Stimulated activated CD4-positive, alpha-beta T cell treated with anti-CD3 and anti-CD28 coated beads, Interleukin-4, amount 100 ng/mL, for 1 hour (primary cell): Measurements from ENCODE around the gene TRIM74.
"Not testable (repeated sequence)": the region's sequence is repeated elsewhere in the genome, so short reads cannot be mapped to it uniquely, and the experiment has no call there.

Source experiments
- DNase-seq: peaks from one replicate; pipeline ENCODE4 v3.0.0-alpha.2; 2020

Gene TRIM74

DNA sequence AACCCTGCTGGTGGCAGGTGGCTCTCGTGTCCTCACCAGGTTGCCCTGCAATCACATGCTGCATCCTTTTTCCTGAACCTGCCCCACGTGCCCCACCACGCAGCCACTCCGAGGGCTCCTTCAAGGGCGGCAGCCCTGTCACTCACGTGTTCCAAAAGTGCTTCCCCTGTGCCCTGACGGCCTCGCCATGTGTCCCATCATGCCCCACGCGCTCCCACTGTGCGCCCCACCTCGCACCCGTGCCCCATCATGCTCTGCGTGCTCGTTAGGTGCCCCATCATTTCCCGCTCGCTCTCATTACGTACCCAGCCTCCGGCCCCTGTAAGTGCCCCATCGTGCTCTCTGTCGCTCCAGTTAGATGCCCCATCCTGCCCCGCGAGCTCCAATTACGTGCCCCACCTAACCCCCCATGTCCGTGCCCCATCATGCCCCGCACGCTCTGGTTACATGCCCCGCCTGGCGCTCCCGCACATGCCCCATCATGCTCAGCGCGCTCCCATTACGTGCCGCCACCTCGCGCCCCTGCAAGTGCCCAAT is at the start of gene TRIM74:
TSS of gene TRIM74 (minus strand) at position 487 of the 537 bp plus-strand sequence. CDS start 3,309 bp downstream, outside the sequence.
- not testable (repeated sequence) for DNase-seq

DNA sequence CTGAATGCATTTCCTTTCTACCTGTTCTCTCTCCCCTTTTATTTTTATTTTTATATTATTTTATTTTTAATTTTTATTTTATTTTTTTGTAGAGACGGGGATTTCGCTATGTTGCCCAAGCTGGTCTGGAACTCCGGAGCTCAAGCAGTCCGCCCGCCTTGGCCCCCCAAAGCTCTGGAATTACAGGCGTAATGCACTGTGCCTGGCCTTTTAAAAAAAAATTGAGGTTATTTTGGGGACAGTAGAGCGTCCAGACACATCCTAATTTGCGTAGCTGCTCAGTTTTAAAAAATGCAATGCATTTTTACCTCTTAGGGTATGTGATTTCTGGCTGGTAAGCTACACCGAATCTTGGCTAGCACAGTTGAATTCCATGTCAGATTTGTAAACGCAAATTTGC is 37.2 kb upstream of the TRIM74 start:
- not testable (repeated sequence) for DNase-seq

DNA sequence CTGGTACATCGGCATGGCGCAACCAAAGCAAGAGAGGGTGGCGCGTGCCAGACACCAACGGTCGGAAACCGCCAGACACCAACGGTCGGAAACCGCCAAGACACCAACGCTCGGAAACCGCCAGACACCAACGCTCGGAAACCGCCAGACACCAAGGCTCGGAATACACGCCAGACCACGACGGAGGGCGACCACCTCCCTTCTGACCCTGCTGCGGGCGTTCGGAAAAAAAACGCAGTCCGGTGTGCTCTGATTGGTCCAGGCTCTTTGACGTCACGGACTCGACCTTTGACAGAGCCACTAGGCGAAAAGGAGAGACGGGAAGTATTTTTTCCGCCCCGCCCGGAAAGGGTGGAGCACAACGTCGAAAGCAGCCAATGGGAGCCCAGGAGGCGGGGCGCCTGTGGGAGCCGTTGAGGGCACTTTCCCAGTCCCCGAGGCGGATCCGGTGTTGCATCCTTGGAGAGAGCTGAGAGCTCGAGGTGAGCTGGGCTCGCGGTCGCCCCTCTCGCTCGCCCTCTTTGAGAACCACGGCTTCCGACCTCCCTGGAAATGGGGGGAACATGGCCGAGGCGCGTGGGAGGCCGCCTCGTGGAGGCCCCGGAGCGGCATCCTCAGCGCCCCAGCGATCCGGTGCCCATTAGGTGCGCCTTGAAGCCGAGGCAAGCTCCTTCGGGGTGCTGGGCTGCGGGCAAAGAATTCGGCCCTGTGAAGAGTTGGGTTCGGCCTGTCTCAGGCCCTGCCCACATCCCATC is 36.6 kb upstream of the TRIM74 start:
- peak; percentile 78 for DNase-seq

DNA sequence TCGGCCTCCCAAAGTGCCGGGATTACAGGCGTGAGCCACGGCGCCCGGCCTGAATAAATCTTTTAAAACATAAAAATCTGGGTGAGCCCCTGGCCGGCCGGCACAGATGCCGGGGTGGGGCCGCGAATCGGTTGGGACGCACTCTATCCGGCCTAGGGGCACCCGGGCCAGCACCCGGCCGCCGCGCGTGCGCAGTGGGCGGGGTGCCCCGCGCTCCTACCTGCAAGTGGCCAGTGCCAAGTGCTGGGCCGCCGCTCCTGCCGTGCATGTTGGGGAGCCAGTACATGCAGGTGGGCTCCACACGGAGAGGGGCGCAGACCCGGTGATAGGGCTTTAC is 36.1 kb upstream of the TRIM74 start:
- peak; percentile 73 for DNase-seq

DNA sequence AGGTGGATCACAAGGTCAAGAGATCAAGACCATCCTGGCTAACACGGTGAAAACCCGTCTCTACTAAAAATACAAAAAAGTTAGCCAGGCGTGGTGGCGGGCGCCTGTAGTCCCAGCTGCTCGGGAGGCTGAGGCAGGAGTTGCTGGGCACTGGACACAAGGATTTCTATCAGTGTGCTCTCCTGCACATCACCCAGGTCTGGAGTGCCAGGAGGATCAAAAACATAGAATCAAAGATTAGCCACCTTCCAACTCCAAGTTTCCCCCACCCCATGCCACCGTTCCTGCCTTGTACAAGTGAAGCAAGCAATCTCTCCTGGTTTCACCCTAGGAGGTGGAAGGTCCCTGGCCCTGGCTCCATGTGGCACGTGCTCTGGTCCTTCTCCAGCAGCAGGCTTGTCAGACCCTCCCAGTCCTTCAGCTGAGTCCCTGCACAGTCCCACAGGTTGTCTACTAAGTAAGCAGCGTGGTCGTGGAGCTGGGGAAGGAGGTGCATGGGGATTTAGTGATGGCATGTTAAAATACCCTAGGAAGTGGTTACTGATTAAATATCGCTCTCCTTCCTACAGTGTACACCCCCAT is 28.7 kb upstream of the TRIM74 start:
- DNase-seq, result not testable (repeated sequence)

DNA sequence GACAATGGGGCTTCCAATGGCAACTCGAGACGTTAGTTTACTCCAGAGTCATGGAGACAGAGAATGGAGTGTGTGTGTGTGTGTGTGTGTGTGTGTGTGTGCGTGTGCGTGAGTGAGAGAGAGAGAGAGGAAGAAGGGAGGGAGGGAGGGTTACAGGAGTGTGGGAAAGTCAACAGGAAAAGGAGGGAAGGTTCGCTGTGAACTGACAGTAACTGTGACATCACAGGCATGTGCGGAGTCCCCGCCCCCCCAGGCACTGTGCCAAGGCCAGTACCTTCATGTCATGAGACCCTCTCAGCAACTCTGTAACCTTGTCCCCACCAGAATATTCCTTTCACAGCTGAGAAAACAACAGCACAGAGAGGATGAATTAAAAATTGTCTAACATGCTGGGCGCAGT is 28.2 kb upstream of the TRIM74 start:
- not testable (repeated sequence) for DNase-seq

DNA sequence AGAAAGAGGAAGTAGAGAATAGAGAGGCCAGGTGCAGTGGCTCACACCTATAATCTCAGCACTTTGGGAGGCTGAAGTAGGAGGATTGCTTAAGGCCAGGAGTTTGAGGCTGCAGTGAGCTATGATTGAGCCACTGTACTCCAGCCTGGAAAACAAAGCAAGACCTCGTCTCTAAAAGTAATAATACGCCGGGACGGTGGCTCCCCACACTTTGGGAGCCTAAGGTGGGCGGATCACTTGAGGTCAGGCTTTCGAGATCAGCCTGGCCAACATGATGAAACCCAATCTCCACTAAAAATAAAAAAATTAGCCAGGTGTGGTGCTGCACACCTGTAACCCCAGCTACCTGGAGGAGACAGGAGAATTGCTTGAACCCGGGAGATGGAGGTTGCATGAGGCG is 26.2 kb upstream of the TRIM74 start:
- not testable (repeated sequence) for DNase-seq

DNA sequence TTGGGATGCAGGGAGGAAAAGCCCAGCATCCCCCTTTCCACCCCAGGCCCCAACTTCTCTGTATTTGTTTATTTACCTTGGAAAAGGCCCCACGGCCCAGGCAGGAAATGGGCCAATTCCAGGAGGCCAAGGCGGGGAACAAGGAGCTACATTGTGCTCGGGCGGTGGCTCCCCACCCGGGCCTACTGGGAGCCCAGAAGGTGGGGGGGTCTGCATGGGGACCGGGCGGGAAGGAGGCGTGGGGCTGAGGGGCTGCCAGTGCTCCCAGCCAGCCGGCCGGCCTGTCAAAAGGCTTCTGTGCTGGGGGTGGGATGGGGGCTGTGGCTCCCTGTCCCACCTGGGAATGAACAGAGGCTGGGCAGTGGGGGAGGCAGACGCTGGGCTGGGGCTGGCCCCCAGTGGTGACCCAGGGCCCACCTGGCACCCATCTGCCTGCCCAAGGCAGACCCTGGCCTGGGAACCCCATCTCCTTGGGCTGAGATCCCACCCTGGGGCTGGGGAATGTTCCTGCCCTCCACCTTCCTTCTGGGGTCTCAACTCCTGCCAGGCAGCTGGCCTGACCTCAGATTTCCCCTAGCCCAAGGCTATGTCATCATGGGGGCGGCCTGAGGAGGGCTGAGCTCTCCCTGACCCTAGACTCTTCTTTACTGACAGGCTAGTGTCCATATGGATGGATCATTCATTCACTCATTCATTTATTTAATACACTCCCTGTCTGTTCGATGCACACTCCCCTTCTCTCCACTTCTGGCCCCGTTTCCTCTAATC is 21.1 kb upstream of the TRIM74 start:
- DNase-seq, result not testable (repeated sequence)

DNA sequence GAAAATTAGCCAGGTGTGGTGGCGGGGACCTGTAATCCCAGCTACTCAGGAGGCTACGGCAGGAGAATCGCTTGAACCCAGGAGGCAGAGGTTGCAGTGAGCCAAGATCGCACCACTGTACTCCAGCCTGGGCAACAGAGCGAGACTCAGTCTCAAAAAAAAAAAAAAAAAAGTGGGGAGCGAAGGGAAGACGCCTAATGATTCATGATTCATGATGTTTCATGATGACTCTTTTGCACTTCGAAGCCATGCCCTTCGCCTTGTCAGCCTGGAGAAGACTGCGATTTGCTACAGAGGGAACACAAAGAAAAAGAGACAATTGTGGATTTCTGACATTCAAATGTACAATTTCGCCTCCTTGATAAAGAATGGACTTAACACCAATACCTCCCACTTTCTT is 12.8 kb upstream of the TRIM74 start:
- DNase-seq, result not testable (repeated sequence)

DNA sequence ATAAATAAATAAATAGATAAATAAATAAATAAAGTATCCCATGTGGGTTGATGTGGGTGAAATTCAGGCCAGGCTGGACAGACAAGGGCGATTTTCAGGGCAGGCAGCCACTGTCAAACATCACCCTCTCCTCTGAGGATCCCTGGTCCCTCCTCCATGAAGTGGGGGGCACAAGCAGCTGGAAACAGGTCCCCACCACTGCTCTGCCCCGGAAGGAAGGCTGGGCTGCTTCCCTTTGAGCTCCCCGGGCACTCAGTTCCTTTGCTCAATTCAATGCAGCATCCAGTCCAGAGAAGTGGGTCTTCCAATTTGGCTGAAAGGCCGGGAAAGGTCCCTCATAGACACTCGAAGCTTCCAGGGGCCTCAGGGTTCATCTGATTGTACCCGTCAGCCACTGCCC is 11.1 kb upstream of the TRIM74 start:
- not testable (repeated sequence) for DNase-seq

DNA sequence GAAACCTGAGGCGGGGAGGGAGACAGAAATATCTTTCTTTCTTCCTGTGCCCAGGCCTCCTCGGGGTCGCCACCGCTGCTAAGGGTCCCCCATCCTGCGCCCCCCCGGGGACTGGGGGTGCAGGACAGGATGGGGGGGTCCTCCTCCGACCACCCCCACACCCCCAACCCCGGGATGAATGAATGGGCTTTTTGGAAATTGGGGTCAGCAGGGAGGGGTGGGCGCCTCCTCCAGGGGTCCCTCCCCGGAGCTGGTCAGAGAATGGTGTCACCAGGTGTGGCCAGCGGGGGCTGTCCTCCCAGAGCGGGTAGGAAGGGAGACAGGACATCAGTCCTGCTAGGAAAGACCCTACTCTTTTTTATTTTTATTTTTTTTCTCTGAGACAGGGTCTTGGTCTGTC is 7.2 kb upstream of the TRIM74 start:
- not testable (repeated sequence) for DNase-seq

DNA sequence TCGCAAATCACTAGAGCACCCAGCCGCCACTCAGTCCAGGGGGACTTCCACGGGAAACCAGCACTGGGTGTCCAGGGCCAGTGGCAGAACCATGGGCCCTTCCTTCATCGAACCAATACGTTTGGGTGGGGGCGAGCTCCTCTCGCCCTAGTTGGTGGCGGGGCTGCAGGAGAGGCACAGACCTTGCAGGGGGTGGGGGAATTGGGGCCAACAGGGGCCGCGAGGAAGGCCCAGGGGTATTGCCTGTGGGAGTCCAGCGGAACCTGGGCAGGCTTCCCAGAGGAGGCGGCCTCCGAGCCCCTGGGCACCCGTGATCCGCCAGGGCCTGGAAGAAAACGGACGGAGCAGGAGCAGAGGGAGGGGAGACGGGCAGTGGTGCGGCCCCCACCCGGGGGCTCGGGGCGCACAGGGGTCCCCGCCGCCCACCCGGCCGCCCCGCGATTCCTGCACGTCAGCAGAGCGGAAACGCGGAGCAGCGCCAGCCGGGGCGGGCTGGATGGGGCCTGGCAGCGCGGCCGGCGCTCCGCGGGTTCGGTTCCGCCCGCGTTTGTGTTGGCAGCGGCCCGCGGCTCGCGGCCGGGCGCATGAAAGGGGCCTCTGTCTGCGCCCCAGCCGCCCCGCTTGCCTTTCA is 6.5 kb upstream of the TRIM74 start:
- DNase-seq, result not testable (repeated sequence)

DNA sequence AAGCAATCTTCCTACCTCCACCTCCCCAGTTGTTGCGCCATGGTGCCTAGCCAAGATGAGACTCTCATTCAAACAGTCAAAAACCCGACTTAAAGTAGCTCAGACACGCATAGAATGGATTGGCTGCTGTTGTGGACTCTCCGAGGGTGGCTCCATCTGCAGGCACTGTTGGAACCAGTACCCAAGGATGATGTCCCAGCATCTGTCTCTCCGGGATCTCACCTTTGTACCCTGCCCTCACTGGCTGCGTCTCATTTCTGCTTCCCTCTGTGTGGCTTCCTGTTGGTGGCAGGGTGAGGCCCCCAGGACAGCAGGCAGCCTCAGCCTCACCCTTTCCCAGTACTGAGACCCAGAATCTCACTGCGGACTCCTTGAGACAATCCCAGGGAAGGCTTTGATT is 5.5 kb upstream of the TRIM74 start:
- not testable (repeated sequence) for DNase-seq

DNA sequence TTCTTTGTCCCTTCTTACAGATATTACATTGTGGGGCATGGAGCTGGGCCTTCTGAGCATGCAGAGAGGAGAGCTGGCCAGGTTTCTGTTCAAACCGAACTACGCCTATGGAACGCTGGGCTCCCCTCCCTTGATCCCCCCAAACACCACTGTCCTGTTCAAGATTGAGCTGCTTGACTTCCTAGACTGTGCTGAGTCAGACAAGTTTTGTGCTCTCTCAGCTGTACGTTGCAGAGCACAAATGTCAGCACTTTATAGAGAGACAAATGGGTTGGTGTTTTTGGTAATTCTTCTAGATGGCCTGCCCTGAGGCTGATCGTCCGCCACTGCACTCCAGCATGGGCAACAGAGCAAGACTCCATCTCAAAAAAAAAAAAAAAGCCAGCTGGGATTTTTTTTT is 2.2 kb upstream of the TRIM74 start:
- not testable (repeated sequence) for DNase-seq

DNA sequence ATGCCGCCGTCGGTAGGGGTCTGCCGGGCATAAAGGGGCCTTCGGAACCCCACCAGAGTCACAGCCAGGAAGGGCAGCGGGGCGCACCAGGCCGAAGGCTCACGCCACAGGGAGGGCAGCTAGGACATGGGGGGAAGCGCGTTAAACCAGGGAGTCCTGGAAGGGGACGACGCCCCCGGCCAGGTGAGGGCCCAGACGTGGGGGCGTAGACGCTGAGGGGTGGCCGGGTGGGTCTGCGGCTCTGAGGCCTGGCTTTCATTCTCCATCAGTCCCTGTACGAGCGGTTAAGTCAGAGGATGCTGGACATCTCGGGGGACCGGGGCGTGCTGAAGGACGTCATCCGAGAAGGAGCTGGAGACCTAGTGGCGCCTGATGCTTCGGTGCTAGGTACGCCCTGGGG is 422 bp upstream of the TRIM74 start:
- DNase-seq, result not testable (repeated sequence)

DNA sequence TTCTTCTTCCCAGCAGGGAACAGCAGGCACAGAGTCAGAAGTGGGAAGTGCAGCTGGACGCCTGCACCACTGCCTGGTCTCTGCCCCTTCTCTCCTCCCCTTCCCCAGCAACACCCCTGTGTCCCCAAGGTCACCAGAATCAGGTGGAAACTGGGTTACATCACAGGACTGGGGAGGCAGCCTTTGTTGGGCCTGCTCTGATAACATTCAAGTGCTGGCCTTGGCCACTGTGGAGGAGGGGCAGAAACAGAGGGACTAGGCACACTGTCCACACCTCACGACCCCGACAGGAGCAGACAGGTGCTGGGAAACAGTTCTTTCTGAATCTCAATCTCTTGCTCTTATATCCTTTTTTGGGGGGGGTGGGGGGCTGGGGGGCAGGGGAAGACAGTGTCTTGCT is 2.4 kb downstream of the TRIM74 start:
- not testable (repeated sequence) for DNase-seq

DNA sequence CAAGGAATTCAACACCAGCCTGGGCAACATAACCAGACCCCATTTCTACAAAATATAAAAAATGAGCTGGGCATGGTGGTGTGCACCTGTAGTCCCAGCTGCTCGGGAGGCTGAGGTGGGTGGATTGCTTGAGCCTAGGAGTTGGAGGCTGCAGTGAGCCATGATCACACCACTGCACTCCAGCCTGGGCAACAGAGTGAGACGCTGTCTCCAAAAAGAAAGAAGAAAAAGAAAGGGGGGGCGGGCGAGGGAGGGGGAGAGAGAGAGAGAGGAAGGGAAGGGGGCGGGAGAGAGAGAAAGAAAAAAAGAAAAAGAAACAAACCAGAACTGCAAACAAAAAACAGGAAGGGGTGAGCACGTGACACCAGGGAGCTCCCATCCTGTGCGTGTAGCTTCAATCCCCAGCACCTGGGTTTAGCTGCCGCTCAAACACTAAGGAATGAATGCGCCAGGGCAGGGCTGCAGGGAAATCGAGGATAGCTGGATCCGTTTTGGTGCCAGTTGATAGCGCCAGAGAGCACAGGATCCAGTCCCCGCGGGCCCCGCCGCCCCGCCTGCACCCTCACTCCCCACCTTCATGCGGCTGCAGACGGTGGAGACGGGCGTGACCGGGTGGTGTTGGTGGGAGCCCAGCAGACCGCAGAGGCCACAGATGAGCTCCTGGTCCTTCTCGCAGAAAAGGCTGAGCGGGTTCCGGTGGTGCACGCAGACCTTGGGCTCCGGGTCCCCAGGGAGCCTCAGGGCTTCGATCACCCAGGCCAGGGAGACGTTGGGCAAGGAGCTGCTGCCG is 3.9 kb downstream of the TRIM74 start:
- not testable (repeated sequence) for DNase-seq

DNA sequence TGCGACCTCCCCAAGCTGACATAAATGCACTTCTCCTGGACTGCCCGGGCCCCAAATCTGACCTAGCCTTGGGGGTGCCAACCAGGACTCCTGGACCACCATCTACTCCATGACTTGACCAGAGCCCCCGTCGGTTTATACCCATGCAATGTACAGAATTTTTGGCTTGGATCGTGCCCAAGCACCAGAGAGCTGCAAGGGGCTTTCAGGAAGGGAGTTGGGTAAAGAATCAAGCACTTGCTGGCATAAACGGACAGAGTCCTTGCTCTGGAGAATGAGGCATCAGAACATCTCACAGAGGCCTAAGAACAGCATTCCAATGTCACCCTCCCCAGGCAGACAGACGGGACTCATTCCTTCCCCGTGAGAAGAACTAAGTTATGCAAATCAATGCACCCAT is 6.2 kb downstream of the TRIM74 start:
- not testable (repeated sequence) for DNase-seq

DNA sequence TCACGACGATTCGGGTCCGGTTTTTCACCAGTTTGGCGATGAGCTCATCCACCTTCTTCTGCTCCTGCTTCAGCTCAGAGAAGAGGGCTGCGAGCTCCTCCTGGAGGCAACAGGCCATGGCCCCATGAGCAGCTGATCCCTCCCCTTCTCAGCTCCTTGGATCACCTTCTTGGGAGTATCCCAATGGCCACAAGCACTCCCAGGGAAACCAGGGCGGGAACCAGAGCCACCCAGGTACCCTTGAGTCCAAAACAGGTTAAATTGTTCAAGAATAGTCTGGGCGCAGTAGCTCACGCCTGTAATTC is 8.0 kb downstream of the TRIM74 start:
- DNase-seq, result not testable (repeated sequence)

DNA sequence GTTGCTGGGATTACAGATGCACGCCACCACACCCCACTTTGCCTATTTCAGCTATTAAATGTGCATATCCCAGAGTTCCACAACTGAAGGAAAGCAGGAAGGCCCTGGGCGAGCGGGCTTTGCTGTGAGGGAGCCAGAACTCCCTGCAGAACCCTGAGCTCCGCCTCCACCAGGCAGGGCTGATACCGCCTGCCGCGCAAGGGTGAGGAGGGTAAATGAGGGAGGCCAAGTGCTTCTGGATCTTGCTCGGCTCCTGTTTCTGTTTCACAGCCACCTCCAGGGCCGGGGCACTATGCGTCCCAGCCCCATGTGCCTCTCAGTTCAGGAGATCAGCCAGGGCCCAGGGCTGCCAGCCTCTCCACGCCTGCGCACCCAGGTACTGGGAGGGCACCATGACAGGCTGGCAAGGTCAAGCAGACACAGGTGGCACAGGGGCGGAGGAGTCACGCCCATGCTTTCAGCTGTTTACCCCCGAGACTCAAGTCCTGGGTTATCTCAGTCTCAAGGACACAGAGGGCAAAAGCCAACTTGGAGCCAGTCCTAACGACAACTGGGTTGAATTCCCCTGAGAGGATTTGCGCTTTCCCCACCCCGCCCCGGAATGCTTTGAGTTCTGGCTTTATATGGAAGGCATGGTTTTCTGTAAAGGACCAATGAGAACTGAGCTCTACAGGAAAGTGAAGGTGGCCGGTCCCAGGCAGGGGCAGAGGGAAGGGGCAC is 8.5 kb downstream of the TRIM74 start:
- not testable (repeated sequence) for DNase-seq

DNA sequence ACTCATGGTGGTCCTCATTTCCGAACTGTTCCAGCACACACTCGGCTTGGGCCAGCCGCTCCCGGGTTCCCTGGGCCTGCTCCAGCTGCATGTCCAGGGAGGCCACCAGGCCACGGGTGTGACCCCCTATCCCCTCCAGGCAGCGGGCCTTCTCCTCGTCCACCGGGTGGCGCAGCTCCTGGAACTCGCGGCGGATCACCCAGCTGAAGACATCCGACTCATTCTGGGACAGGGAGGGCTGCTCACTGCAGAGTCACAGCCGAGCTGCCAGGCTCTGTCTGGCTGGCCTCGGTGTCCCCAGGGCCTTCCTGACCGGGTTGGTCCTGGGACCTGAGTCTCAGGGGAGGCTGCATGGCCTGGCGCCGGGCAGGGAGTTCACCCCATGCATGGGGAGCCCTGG is 9.2 kb downstream of the TRIM74 start:
- not testable (repeated sequence) for DNase-seq
